GM19239 (cell line): ENCODE results near the gene WDSUB1.

Experiments used
- DNase-seq: peaks from one replicate; pipeline ENCODE4 v3.0.0; 2011; ENCODE audit warnings: low spot score; ENCODE audit not compliant: insufficient read length
- FAIRE-seq: peaks from 2 replicates; lab custom pipeline; 2011; peaks lifted over from hg19 to GRCh38; lab: Jason Lieb, UNC

Gene WDSUB1

GRCh38 chr2:159226608-159227385 lies 59.7 kb downstream of the WDSUB1 start:
- no peak for DNase-seq
- no peak for FAIRE-seq

- FAIRE-seq (no peak), DNase-seq (no peak)
Observed at GRCh38 chr2:159226059-159226461, 60.4 kb downstream of the WDSUB1 start.

- FAIRE-seq: no peak
Observed at GRCh38 chr2:159225025-159226016, 61.2 kb downstream of the WDSUB1 start.

GRCh38 chr2:159224061-159224813 lies 62.3 kb downstream of the WDSUB1 start:
- FAIRE-seq (no peak), DNase-seq (no peak)

More at GRCh38 chr2:159225025-159226016, 61.2 kb downstream of the WDSUB1 start:
- DNase-seq: no peak

GRCh38 chr2:159219394-159219998 lies 67.0 kb downstream of the WDSUB1 start:
- DNase-seq (no peak), FAIRE-seq (no peak)

GRCh38 chr2:159218389-159218788 lies 68.1 kb downstream of the WDSUB1 start:
- DNase-seq (no peak), FAIRE-seq (no peak)

GRCh38 chr2:159217676-159218075 lies 68.8 kb downstream of the WDSUB1 start:
- FAIRE-seq (no peak), DNase-seq (no peak)

DNA sequence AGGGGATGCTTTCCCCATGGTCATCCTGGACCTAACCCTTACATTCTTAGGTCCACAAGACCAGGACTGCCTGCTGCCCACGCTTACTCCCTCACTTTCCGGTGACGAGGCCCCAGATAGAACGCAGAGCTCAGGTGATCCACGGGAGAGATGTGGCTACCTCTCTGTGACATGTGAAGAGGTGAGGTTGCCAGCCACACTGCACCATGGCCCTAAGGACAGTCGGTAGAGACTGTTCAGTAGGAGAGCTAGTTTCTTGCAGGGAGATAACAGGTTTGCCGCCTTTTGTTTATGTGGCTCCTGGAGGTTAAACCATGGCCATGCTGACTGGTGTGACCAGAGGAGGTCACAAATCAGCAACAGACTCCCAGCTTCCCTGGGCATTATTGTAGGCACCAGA lies 71.4 kb downstream of the WDSUB1 start:
- FAIRE-seq (no peak), DNase-seq (no peak)

- FAIRE-seq: no peak
- no peak for DNase-seq
Observed at GRCh38 chr2:159214325-159214865, 72.1 kb downstream of the WDSUB1 start.

GRCh38 chr2:159213296-159213695 lies 73.2 kb downstream of the WDSUB1 start:
- no peak for FAIRE-seq
- no peak for DNase-seq

- FAIRE-seq (no peak), DNase-seq (no peak)
Observed at GRCh38 chr2:159211447-159212396, 74.8 kb downstream of the WDSUB1 start.

- DNase-seq (no peak), FAIRE-seq (no peak)
Observed at GRCh38 chr2:159209341-159210306, 76.9 kb downstream of the WDSUB1 start.

GRCh38 chr2:159208438-159208837 lies 78.1 kb downstream of the WDSUB1 start:
- no peak for FAIRE-seq
- DNase-seq: no peak

DNA sequence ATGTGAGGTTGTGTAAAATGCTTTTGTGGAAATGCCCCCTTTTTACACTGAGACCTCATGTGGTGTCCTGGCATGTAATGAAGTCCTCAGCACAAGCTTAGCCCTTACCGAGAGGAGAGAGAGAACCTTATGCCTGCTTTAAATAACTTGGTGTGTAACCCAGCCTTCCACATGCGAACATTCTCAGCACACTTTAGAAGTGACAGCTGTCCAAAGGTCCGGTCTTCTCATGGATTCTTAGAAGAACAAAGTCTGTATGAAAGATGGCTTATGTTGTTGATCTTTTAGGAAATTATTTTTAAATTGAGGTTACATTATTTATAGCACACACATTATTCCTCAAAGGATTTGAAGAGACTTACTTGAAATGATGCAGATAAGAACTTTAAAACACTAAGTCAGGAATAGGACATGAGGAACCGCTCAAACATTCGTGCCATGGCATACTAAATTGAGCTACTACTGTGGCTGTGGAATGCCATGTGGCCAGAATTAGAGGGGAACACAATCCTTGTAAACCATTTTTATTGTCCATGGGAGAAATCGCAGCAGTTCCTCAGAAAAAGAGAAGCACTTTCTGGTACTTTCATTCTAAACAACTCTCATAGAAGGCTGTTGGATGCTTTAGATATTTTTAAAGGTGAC lies 79.6 kb downstream of the WDSUB1 start:
- FAIRE-seq: no peak
- DNase-seq: no peak

DNA sequence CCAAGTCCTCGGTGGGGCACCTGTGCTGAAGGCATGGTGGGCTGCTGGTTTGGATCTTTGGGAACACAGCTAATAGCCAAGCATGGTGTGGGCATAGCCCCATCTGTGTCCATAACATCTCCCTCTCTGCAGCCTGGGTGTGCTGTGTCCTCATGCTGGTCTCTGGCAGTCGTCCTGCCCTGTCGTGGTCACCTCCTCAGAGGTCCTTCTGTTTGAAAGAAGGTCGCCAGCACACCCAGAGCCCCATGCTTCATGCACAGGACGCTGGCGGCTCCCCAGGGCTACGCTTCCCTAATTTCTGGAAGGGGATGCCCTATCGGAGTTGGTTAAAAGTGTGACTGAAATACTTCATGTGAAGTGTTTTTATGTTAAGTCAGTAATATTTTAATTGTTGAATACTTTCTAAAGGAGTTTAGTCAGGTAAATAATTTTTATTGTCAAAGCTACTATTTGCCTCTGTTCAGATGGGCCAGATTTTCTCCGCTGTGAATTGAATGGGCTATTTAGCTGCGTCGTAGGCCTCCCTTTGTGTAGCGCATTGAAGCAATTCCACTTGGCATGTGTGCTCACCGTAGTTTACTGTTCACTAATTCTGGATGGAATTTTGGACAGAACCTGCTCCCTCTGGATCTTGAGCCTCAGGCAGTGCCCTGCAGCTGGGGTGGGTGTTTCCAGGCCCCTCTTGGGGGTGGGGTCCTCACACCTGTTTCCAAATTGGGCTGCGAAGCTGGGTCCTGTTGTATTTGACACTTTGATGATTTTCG lies 81.9 kb downstream of the WDSUB1 start:
- no peak for FAIRE-seq

GRCh38 chr2:159202568-159203071 lies 83.9 kb downstream of the WDSUB1 start:
- no peak for DNase-seq
- FAIRE-seq: no peak

More for the DNA sequence above, 81.9 kb downstream of the WDSUB1 start:
- no peak for DNase-seq
